M059J (cell line): ENCODE data around the gene TMEM260. TPM values are rescaled to one million over a fixed set of nuclear protein-coding genes. Genes with fewer than 3 reads are reported as not detected.

Source experiments
- DNase-seq: peaks from one replicate; pipeline ENCODE4 v3.0.0-alpha.2; 2012; ENCODE audit warnings: low read depth
- total RNA-seq: library from RNA; depleted of rRNA; stranded (reverse); fragments of >200 nt; shearing (Covaris generic); gene quantifications from 2 replicates; pipeline ENCODE4 v1.2.3, GENCODE V29; 2014; rRNA removed

The TMEM260 gene
- 10.4 and 13.6 TPM in 2 replicates for total RNA-seq

DNA sequence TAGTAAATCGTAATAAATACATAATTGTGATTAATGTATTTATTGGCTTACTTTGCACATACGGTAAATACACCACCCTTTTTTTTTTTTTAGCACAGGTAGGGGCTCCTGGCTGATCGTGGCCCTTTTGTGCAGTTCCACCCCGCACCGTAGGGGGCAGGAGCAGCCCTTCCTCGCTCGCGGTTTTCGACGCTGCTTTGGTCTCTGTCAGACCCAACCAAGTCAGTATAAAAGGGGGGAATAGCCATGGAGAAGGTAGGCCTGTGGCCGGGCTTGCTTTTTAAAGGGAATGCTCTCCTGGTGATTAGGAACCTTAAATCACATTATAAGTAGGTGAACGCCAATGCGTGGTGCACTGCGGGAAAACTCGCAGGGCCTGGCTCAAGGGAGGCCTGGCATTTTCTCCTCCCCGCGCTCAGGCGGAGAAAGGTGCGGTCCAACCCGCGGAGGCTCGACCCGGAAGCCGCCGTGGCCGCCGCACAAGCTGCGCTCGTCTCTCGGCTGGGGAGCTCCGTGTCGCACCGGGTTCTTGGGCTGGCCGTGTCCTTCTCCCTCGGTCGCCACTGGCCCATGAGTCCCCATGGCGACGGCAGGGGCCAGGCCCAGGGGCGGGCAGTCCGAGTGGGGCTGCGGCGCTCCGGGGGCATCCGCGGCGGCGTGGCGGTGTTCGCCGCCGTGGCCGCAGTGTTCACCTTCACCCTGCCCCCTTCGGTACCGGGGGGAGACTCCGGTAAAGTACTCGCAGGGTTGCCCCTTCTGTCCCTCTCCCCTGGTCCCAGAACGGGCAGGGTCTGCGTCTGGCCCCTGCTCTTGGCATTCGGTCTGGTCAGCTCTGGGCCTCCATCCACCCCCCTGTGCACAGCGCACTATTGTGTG is at the start of gene TMEM260:
Gene TMEM260, plus strand, starts transcription at position 454 of the 876 bp plus-strand sequence. Its CDS starts 117 bp downstream, at position 571.
- DNase-seq, result peak; percentile 79

DNA sequence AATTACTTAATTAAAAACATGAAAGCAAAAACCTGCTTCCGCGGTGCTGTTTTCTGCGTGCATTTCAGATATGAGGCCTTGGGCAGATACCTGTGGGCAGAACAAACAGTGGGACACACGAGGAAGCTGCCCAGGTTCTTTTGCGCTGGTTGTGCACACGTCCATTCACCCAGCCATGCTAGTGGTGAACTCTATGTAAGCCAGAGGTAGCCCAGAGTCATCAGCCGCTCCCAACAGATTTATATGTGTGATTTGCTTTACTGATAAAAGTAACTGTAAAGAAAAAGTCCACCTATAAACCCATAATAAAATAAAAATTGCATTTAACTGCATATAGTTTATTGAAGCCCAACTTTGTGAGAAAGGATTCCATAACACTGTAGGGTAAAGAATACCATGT is 47.1 kb upstream of the TMEM260 start:
- no peak for DNase-seq

DNA sequence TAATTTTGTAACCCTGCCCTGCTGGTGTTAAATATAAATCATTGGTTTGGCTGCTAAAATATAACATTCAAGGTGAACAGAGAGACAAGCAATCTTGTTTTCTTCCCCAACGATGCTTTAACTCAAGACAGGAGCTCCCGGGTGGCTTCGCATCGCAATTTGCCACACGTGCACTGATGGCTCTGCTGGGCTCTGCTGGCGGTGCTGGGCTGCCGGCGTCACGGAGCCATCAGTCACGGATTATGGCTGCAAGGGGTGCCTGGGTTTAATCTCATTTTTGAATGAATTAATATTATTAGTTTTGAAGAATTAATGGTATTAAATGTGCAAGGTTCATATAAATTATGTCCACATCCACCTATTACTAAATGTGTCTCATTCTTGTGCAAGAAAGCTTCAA is 44.9 kb upstream of the TMEM260 start:
- DNase-seq, result no peak

DNA sequence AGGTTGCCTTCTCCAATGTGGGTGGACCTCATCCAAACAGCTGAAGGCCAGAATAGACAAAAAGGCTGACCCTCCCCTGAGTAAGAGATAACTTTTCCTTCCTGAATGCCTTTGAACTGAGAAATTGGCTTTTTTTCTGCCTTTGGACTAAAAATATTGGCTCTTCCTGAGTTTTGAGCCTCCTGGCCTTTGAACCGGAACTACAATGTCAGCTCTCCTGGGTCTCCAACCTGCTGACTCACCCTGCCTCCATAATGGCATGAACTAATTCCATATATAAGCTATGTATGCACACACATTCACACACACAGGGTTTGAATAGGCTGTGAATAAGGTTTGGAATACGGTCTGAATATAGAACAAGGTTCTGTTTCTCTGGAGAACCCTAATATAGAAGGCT is 39.7 kb upstream of the TMEM260 start:
- DNase-seq, result no peak

DNA sequence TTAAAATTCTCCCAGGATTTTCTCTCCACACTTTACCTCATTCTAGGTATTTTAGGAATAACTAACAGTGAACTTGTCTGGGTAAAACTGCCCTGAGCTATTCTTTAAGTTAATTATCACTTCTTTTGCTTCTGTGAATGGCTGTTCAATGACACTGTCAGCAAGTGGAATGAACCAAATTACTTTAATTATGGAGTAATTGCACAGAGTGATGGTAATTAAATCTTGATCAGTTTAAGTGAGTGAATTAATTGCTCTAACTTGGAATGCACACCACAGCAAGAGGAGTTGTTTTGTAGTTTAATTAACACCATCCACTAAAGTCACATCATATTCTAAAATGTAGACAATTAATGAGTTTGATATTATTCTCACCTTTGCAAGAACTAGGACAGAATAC is 36.2 kb upstream of the TMEM260 start:
- DNase-seq, result no peak

DNA sequence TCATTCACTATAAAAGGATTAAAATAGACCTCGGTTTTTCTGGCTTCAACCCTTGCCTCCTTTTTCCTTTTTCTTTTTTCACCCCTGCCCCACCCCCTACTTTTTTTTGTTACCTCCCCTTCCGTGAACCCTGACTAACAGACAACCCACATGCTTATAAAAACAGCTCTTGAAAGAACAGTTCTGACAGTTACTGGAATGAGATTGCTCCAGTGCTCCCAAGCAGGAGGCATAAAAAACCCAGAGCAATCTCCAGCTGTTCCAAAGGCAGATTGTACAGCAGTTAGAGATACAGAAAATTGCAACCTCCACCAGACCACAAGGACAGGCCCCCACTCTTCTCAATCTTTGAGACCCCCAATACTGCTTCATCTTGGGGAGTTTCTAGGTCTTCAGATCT is 29.9 kb upstream of the TMEM260 start:
- no peak for DNase-seq

DNA sequence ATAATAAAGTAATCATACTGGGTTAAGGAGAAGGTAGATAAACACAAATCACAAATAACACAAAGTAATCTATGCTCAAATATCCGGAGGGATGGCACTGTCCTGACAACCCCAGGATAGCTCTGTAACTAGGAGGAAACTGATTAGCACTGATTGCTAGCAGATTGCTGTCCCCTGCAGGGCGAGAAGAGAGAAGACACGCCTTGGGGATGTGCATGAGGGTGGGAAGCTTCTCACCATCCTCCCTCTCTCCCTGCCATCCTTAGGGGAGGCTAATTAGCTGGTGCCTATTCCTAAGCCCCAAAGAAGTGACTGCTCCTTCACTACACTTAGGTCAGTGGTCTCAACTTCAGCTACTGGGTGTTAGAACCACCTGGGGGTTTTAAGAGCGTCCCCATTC is 27.0 kb upstream of the TMEM260 start:
- no peak for DNase-seq

DNA sequence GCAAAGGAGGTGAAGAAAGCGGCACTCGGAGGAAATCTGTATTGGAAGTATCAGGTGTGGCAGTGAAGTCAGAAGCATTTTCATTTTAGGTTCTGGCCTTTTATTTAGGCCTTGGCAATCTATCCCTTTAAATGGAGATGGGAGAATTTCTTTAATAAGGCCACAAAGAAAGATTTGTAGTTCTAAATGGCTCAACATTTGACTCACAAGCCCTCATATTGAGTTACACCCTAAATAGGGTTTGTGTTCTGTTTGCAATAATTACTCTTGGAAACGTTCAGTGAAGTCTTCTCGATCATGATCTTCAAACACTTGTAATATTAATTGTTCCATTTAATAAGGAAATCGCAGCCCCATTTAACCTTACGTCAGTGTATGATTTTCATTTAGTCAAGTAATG is 25.3 kb upstream of the TMEM260 start:
- no peak for DNase-seq

DNA sequence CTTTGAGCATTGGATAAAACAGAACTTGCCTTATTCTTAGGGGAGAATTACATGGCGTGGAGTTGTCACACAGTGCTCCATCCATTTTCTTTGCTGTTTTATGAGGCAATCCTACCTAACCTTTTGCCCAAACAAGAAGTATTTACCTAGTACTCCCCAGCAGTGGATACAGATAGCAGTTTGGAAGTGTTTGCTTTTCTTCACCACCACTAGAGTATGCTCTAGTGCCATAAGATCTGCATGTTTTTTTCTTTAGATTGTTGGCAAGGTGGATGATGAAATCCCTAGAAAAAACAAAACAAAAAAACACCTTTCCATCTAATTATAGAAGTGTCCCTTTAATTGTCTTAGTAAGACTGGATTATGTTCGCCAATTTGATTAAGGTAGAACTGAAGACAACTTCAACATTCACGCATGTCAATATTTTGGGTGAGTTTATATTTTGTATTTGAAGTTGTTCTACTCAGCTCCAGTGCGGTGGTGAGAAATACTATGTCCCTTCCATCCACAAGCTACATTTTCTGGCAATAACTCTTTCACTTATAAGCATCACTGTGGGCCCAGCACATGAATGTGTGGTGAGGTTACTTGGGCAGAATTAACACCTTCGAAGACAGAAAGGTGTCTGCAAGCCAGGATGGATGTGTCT is 23.6 kb upstream of the TMEM260 start:
- peak; percentile 17 for DNase-seq

DNA sequence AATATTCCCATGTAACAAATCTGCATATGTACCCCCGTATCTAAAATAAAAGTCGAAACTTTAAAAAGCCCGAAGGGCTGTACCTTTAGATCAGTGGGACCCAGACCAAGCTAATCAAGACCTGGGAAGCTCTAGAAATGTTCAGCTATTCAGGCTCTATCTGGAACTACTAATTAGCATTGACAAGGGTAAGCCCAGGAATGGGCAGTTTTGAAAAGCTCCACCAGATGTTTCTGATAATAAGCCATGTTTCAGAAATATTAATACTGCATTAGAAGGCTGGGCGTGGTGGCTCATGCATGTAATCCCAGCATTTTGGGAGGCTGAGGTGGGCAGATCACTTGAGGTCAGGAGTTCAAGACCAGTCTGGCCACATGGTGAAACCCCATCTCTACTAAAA is 20.4 kb upstream of the TMEM260 start:
- DNase-seq, result no peak

DNA sequence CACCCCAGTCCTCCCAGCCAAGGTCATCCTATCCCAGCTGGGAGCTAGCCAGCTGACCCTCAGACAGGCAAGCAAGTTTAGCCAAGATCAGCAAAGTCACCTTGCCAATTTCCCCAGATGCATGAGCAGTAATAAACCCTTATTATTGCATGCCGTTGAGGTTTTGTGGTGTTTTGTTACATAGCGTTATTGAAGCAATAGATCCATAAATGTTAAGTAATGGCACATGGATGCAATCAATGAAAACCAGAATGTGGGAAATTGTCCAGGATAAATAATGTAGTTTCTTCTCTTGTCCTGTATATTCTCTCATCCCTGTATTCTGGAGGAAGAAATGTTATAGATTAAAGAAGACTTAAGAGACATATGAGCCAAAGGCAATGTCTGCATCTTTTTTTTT is 18.0 kb upstream of the TMEM260 start:
- no peak for DNase-seq

DNA sequence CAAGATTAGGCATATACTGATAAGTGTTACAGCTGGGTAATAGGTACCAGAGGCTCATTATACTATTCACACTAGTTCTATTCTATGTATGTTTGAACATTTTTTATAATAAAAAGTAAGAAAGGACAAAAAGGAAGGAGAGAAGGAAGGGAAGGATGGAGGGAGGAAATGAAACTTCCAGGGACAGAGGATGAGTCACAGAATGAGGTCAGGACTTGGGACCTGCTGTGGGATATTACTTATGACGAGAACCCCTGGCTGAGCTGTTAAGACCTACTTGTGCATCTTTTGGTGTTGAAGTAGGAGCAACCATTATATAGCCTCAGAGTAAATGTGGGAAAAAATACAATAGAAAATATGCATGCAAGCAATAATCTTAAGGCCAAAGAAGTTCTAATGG is 16.7 kb upstream of the TMEM260 start:
- DNase-seq, result peak; percentile 12

DNA sequence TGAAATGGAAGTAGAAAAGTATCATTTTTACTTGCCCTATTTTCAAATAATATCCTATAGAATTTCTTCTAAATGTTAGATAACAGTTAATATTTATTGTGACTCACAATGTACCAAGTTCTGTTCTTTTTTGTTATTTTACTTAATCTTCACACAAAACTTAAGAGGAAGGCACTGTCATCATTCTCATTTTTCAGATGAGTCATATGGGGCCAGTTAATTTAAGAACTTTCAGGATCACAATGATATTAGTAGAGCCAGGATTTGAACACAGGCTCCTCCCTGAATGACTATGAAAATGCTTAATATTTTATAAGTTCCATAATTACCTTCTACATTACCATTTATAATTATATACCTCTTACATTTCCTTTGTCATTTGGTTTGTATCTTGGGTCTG is 10.4 kb upstream of the TMEM260 start:
- no peak for DNase-seq

DNA sequence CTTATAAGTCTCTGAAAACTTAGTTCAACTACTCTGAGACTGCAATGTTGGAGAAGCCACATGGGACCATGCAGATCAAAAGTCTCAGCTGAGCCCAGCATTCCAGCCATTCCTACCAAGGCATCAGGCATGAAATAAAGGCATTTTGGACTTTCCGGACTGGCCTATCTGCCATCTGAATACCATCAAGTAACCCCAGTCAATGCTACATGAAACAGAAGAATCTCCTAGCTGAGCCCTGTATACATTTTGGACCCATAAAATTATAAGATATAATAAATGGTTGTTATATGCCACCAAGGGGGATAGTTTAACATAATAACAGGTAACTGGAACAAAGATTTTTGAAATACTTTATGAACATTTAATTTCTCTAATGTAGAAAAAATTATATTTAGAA is 9.3 kb upstream of the TMEM260 start:
- DNase-seq, result no peak

DNA sequence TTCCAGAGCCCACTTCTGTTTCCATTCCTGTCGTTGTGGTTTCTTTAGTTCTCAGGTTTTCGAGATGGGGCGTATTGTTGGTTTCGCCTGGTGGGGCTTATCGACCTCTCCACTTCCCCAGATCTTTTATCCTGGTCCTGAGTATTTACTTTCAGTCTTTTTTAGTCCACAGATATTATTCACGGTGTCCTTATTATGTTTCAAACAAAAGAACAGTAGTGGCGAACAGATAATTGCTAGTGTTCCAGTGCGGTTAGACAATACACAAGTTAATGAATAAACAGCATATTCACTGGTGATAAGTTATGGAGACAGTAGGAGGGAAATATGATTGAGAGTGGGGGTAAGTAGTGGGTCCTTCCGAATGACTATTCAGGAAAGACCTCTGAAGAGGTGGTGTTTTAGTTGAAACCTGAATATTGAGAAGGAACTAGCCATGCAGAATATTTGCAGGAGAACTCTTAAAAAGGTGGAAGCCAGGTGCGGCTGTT is 668 bp downstream of the TMEM260 start:
- no peak for DNase-seq

DNA sequence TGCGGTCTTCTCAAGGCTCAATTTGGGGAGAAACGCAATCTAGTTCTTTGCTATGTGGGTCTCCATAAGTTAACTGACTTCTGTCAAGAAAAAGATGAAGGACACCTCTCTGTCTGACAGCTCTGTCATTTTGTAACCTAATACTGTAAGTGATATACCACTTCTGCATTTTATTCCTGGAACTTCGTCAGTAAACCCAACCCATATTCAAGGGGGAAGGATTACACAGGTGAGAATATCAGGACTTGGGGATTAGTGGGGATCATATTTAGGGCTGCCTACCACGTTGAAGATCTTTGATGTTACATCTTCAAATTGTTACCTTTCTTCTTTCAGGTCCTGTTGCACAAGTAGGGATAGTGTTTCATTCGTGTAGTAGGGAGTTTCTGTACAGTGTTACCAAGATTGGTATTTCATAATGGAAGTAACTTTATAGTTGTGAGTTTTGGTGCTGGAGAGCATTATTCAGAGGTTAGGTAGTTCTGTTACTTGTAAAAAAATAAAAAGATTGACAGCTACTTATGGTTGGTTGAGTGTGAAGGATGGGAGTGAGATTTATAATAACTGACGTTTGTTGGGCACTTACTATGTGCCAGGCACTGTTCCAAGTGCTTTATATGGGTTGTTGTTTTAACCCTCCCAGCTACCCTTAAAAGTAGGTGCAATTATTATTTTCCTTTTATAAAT is 1.6 kb downstream of the TMEM260 start:
- no peak for DNase-seq

DNA sequence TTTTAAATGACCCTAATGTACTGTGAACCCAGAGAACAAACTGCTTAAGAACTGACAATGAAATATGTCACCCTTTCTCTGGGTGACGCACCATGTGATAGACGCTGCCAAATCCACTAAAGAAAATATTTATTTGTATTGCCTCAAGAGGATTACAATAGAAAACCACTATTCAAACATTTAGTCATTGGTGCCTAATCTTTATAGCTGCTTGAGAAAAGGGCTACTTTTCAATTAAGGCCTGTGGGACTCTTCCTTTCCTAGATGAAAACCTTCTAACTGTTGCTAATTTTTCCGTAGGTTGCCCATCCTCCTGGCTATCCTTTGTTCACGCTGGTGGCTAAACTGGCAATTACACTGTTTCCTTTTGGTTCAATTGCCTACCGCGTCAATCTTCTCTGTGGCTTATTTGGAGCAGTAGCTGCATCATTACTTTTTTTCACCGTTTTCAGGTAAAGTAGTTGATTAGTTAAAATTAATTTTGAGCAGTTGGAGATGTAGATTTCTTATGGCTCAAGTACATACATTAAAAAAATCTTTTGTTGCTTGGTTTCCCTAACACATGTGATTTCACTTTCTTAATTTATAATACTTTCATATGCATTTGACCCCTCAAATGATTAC is 6.0 kb downstream of the TMEM260 start:
- DNase-seq, result peak; percentile 55

DNA sequence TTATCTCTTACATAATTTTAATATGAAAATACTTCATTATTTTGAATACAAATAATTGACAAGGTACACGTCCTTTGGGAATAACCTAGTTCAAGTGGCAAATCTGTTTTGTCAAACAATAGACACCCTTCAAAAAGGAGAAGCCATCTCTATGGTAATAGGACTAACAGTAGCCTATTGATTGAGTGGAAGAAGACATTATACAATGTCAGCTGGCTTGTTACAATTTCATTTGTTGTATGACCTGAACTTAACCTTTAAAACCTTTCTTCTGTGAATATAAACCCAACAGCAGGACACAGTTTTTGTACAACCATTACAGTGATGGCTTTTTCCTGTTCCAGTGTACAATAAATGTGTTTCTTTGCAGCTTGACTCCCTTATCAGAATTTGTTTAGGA is 8.1 kb downstream of the TMEM260 start:
- no peak for DNase-seq

DNA sequence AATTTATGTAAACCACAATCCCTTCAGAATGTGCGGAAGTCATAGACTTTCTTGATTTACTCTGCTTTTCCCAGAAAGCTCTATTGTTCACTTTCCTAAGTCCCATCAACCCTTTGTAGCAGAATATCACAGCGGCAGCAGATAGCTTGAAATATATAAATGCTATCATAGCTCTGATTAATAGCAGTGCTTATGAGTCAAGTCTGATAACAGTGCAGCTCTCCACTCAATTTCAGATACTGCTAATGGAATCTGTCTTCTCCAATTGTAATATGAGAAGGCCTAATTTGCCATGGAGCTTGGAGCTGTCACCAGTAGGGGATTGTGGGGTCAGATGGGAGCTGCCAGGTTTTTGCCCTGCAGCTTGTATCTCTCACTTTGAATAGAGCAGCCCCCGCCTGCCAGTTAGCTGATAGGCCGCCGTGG is 10.9 kb downstream of the TMEM260 start:
- DNase-seq, result no peak

DNA sequence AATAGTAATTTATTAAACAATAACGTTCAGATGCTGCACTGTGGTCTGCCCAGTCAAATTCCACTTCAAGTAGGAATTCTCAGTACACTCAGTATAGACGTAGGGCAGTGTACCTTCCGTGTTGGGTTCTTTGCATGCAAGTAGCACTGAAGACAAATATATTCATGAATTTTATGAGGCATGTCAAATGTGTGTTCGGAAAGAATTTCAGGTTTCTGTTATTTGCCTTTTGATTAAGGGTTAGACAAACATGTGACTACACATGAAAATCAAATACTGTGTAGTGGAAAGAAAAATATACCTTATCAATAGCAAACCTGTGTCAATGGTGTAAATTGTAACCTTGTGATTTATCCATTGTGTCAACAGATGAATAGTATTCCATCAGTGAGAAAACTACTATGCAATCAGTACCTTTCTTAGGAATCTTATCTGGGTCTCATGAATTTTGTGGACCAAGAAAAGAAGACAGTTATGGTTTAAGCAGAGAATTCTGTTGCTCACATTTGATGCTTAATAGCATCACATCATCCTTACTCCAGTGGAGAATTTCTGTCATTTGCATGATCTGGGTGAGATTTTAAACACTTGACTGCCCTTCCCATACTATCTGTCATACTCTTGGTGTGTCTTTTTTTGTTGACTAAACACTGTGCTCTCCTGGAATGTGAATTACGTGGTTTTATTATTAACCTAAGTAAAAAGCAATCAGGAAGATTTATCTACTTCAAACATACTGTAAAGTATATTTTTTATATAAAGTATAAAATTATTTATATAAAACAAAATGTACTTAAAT is 13.3 kb downstream of the TMEM260 start:
- DNase-seq, result no peak

DNA sequence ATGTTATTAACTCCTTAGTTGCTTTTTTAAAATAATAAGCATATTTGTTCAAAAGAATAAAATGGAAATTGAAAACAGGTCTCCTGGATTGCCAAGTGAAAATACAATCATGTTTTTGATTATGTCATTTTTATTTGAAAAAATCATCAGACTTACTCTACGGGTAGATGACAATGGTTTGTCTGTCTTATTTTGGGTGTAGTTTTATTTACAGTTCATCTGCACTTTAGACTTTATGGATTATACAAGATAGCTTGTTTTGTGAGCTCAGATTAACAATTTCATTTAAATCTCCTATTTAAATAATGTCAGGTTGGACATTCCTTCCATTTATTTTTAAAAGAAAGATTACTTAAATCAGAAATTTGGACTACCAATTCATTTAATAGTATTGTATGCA is 14.8 kb downstream of the TMEM260 start:
- DNase-seq, result no peak
